Hepatocyte (in vitro differentiated cells): Measurements from ENCODE around the gene BPI. TPM values are rescaled to one million over a fixed set of nuclear protein-coding genes. Genes with fewer than 3 reads are reported as not detected.

Source experiments
- DNase-seq: peaks from one replicate; pipeline ENCODE4 v3.0.0-alpha.2; 2016; ENCODE audit warnings: low spot score
- H2AFZ ChIP-seq: fragments of 200-600 bp; sonication (generic); 2 replicates; pipeline ENCODE4 v1.6.0; 2016; ENCODE audit warnings: antibody characterized with exemption, mild to moderate bottlenecking
- H3K27ac ChIP-seq: fragments of 200-600 bp; sonication (generic); 2 replicates; pipeline ENCODE4 v1.5.1; 2016; ENCODE audit warnings: mild to moderate bottlenecking
- H3K27me3 ChIP-seq: fragments of 200-600 bp; sonication (generic); 2 replicates; pipeline ENCODE4 v1.6.1; 2016
- H3K36me3 ChIP-seq: fragments of 200-600 bp; sonication (generic); replicated peaks from 2 replicates; pipeline ENCODE4 v1.5.1; 2016; ENCODE audit warnings: low read depth; ENCODE audit not compliant: insufficient read depth
- H3K4me1 ChIP-seq: fragments of 200-600 bp; sonication (generic); 2 replicates; pipeline ENCODE4 v1.5.1; 2016; ENCODE audit warnings: mild to moderate bottlenecking, moderate library complexity; ENCODE audit not compliant: insufficient read depth
- H3K4me2 ChIP-seq: fragments of 200-600 bp; sonication (generic); 2 replicates; pipeline ENCODE4 v1.6.0; 2016
- H3K4me3 ChIP-seq: fragments of 200-600 bp; sonication (generic); 2 replicates; pipeline ENCODE4 v1.5.1; 2016; ENCODE audit warnings: mild to moderate bottlenecking
- H3K79me2 ChIP-seq: fragments of 200-600 bp; sonication (generic); 2 replicates; pipeline ENCODE4 v1.6.0; 2017; ENCODE audit warnings: mild to moderate bottlenecking
- H3K9me2 ChIP-seq: fragments of 200-600 bp; sonication (generic); replicated peaks from 2 replicates; pipeline ENCODE4 v1.6.0; 2017; ENCODE audit warnings: mild to moderate bottlenecking; ENCODE audit not compliant: insufficient read depth
- H3K9me3 ChIP-seq: fragments of 200-600 bp; sonication (generic); 2 replicates; pipeline ENCODE4 v1.5.1; 2016; ENCODE audit warnings: low read depth, mild to moderate bottlenecking
- H4K20me1 ChIP-seq: fragments of 200-600 bp; sonication (generic); 2 replicates; pipeline ENCODE4 v1.6.0; 2016; ENCODE audit warnings: mild to moderate bottlenecking; ENCODE audit not compliant: insufficient read depth, poor library complexity, severe bottlenecking
- EZH2 ChIP-seq: fragments of 200-600 bp; sonication (generic); IDR thresholded peaks from 2 replicates; pipeline ENCODE4 v1.6.1; 2016; ENCODE audit warnings: antibody characterized with exemption, mild to moderate bottlenecking, borderline replicate concordance
- EZH2phosphoT487 ChIP-seq: fragments of 200-600 bp; sonication (generic); IDR thresholded peaks from one replicate; pipeline ENCODE4 v1.6.1; 2018; ENCODE audit warnings: antibody characterized with exemption, mild to moderate bottlenecking, low read depth, moderate library complexity; ENCODE audit not compliant: unreplicated experiment, severe bottlenecking
- WGBS: methylation state at CpG from one replicate; pipeline ENCODE4 v1.1.6; 2016; ENCODE audit warnings: low lambda C conversion rate; ENCODE audit errors: missing lambda C conversion rate; 5-methylcytosine and 5-hydroxymethylcytosine counted together
- polyA plus RNA-seq: library from polyadenylated mRNA; unstranded; fragments of >200 nt; fragmentation: Nextera tagmentation; extraction: Ambion mirVana; gene quantifications from 2 replicates; pipeline ENCODE4 v1.2.1, GENCODE V29; 2016
- total RNA-seq: library from RNA; depleted of rRNA; stranded (reverse); fragments of >200 nt; gene quantifications from 2 replicates; pipeline ENCODE4 v1.2.3, GENCODE V29; 2014
- TF ChIP-seq, protein P1 (sequence below): fragments of 200-600 bp; sonication (generic); IDR thresholded peaks from 2 replicates; pipeline ENCODE4 v1.5.1; 2016; ENCODE audit warnings: antibody characterized with exemption, mild to moderate bottlenecking; ENCODE audit not compliant: poor library complexity

Gene BPI
- total and polyA plus RNA-seq, 2 experiments from 2014 or later = 0.63 to 0.66 TPM

DNA sequence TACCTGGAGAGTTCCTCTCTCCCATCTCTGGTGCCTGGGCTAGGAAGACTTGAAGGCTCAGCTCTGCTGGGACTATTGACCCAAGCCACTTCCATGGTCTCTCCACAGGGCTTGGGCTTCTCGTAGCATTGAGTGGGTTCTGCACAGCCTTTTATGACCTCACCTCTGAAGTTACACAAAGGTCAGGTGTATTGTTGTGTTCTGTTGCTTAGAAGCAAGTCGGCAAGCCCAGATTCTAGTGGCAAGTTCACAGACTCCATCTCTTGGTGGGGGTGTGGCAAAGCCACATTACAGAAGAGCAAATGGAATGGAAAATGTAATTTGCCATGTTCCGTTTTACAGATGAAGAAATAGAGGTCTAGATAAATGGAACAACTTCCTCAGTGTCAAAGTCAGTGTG, 13.5 kb downstream of the BPI start:
- Histone ChIP-seq H3K4me2 (no peak overlapping the region), H3K9me3 (no peaks in the 10 kb centered on the region), H3K36me3 (no peaks in the 10 kb centered on the region), H3K27ac (no peak overlapping the region), H4K20me1 (no peaks in the 10 kb centered on the region), H3K4me1 (no peaks in the 10 kb centered on the region), H3K79me2 (no peaks in the 10 kb centered on the region), H3K4me3 (no peak overlapping the region), H2AFZ (no peak overlapping the region), H3K9me2 (no peaks in the 10 kb centered on the region), H3K27me3 (peaks cover 6% of the 10 kb centered on the region)
- WGBS = 84% methylated on average over 3 of the region's 3 CpGs
- no peak for DNase-seq
- TF ChIP-seq EZH2phosphoT487 (no peak), EZH2 (no peak)
- TF ChIP-seq, protein P1, sequence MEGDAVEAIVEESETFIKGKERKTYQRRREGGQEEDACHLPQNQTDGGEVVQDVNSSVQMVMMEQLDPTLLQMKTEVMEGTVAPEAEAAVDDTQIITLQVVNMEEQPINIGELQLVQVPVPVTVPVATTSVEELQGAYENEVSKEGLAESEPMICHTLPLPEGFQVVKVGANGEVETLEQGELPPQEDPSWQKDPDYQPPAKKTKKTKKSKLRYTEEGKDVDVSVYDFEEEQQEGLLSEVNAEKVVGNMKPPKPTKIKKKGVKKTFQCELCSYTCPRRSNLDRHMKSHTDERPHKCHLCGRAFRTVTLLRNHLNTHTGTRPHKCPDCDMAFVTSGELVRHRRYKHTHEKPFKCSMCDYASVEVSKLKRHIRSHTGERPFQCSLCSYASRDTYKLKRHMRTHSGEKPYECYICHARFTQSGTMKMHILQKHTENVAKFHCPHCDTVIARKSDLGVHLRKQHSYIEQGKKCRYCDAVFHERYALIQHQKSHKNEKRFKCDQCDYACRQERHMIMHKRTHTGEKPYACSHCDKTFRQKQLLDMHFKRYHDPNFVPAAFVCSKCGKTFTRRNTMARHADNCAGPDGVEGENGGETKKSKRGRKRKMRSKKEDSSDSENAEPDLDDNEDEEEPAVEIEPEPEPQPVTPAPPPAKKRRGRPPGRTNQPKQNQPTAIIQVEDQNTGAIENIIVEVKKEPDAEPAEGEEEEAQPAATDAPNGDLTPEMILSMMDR = no peak

GRCh38 chr20:38320221-38320620, 16.3 kb downstream of the BPI start:
- no peak overlapping the region for H3K4me2 ChIP-seq
- H3K36me3 ChIP-seq = no peaks in the 10 kb centered on the region
- H3K27me3 ChIP-seq = peaks cover 6% of the 10 kb centered on the region
- no peak for TF ChIP-seq EZH2phosphoT487
- H3K79me2 ChIP-seq = no peaks in the 10 kb centered on the region
- H2AFZ ChIP-seq = no peak overlapping the region
- H3K4me3 ChIP-seq = no peak overlapping the region
- DNase-seq = no peak
- H3K4me1 ChIP-seq = no peaks in the 10 kb centered on the region
- no peak overlapping the region for H3K27ac ChIP-seq
- no peaks in the 10 kb centered on the region for H4K20me1 ChIP-seq
- no peaks in the 10 kb centered on the region for H3K9me3 ChIP-seq
- no peaks in the 10 kb centered on the region for H3K9me2 ChIP-seq
- 60% methylated on average over 6 of the region's 6 CpGs for WGBS

DNA sequence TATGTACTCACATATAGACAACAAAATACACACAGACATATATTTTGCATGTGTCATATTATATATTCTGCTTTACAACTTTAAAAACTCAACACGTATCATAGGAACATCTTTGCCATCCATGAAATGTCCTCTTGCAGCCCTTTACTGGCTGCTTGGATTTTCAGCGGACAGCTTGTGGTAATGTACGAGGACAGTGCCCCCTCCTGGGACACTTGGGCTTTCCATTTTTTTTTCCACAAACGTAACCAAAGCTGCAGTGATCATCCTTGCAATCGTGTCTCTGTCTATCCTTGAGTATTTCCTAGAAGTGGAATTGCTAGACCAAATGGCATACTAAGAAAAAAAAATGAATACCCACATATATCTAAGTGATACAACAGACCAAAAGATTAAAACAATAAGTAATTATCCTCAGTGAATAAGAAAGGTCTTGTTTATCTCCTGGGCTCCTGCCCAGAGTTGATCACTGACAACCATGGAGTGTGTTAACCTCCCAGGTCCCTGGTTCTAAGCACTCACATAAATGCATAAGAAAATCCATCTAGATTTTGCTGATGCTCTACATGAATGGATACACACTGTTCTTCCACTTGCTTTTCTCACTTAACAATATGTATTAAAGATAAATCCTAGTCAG, 18.1 kb downstream of the BPI start:
- Histone ChIP-seq H3K36me3 (no peaks in the 10 kb centered on the region), H3K4me2 (no peak overlapping the region), H3K27me3 (peaks cover 6% of the 10 kb centered on the region), H3K4me1 (no peaks in the 10 kb centered on the region), H3K4me3 (no peak overlapping the region), H4K20me1 (no peaks in the 10 kb centered on the region), H3K79me2 (no peaks in the 10 kb centered on the region), H3K9me2 (no peaks in the 10 kb centered on the region), H3K27ac (no peak overlapping the region), H2AFZ (no peak overlapping the region), H3K9me3 (no peaks in the 10 kb centered on the region)
- 6% methylated on average over 5 of the region's 5 CpGs for WGBS
- DNase-seq = peak; percentile 79
- TF ChIP-seq, protein P1 = peak; percentile 80
- no peak for TF ChIP-seq EZH2phosphoT487

DNA sequence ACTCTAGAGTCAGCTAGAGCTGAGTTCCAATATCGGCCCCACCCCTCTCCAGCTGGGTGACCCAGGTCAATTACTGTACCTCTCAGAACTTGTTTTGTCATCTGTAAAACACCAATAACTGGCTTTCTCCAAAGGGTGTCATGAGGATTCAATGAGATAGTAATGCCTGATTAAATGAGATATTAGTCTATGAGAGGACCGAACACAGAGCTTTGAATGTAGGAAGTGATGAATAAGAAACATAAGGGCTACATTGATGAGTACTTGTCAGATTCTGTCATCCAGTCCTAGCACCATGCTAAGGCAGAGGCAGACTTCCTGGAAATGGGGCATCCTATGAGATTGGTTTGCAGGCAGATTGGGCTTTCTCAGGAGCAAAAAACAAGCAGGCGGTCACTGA, 20.2 kb downstream of the BPI start:
- H3K4me2 ChIP-seq = no peak overlapping the region
- no peak overlapping the region for H3K4me3 ChIP-seq
- no peaks in the 10 kb centered on the region for H3K36me3 ChIP-seq
- no peak overlapping the region for H2AFZ ChIP-seq
- no peaks in the 10 kb centered on the region for H3K9me2 ChIP-seq
- H3K9me3 ChIP-seq = no peaks in the 10 kb centered on the region
- WGBS = 95% methylated on average over 3 of the region's 3 CpGs
- no peak for DNase-seq
- peaks cover 6% of the 10 kb centered on the region for H3K27me3 ChIP-seq
- H3K4me1 ChIP-seq = no peaks in the 10 kb centered on the region
- no peak overlapping the region for H3K27ac ChIP-seq
- no peaks in the 10 kb centered on the region for H3K79me2 ChIP-seq
- no peak for TF ChIP-seq EZH2
- no peak for TF ChIP-seq EZH2phosphoT487
- TF ChIP-seq, protein P1 = no peak
- no peaks in the 10 kb centered on the region for H4K20me1 ChIP-seq
